T-helper 9 cell (primary cell): ENCODE results near the gene PAPOLB.

ENCODE experiments used
- DNase-seq: peaks from one replicate; pipeline ENCODE4 v3.0.0-alpha.2; 2020

PAPOLB gene

GRCh38 chr7:4820405-4820966, 41.3 kb downstream of the PAPOLB start:
- DNase-seq: no peak

- no peak for DNase-seq
Measured at GRCh38 chr7:4819560-4820404, 42.0 kb downstream of the PAPOLB start.

GRCh38 chr7:4818000-4818794, 43.6 kb downstream of the PAPOLB start:
- no peak for DNase-seq

- DNase-seq: no peak
Measured at GRCh38 chr7:4817178-4817901, 44.5 kb downstream of the PAPOLB start.

GRCh38 chr7:4816419-4817080, 45.3 kb downstream of the PAPOLB start:
- no peak for DNase-seq

GRCh38 chr7:4815609-4816418, 46.0 kb downstream of the PAPOLB start:
- DNase-seq: no peak

GRCh38 chr7:4815121-4815520, 46.7 kb downstream of the PAPOLB start:
- no peak for DNase-seq

- DNase-seq: no peak
Measured at GRCh38 chr7:4814433-4814832, 47.4 kb downstream of the PAPOLB start.

GRCh38 chr7:4809666-4810065, 52.2 kb downstream of the PAPOLB start:
- DNase-seq: no peak

GRCh38 chr7:4809091-4809591, 52.7 kb downstream of the PAPOLB start:
- no peak for DNase-seq

GRCh38 chr7:4808565-4808964, 53.3 kb downstream of the PAPOLB start:
- no peak for DNase-seq

- no peak for DNase-seq
Measured at GRCh38 chr7:4808026-4808425, 53.8 kb downstream of the PAPOLB start.
